ENCODE data around the gene PPP3CA.

PPP3CA gene

GRCh38 chr4:101331017-101331416, 16.3 kb downstream of the PPP3CA start:
- DNase-seq (ENCODE audit: low read depth in 2 of 2): no peak

DNA sequence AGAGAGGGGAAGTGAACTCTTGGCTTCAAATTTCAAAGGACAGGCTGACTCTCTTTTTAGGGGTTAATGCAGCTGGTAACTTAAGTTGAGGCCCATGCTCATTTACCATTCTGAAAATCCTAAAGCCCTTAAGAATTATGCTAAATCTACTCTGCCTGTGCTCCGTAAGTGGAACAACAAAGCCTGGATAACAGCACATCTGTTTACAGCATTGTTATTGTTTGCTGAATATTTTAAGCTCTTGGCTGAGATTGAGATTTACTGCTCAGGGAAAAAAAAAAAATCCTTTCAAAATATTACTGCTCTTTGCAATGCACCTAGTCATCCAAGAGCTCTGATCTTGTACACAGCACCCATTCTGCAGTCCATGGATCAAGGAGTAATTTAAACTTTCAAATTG, 17.7 kb downstream of the PPP3CA start:
- DNase-seq (ENCODE audit: low read depth in 2 of 2): no peak

GRCh38 chr4:101328063-101328602, 19.2 kb downstream of the PPP3CA start:
- DNase-seq (ENCODE audit: low read depth in 2 of 2): no peak

GRCh38 chr4:101326576-101326975, 20.8 kb downstream of the PPP3CA start:
- no peak for DNase-seq (ENCODE audit: low read depth in 2 of 2)

GRCh38 chr4:101322743-101323142, 24.6 kb downstream of the PPP3CA start:
- no peak for DNase-seq (ENCODE audit: low read depth in 2 of 2)

- DNase-seq (ENCODE audit: low read depth in 2 of 2): no peak
Observed at GRCh38 chr4:101321481-101322042, 25.8 kb downstream of the PPP3CA start.

- no peak for DNase-seq (ENCODE audit: low read depth in 2 of 2)
Observed at GRCh38 chr4:101315786-101316185, 31.5 kb downstream of the PPP3CA start.

- DNase-seq (ENCODE audit: low read depth in 2 of 2): no peak
Observed at GRCh38 chr4:101315041-101315440, 32.3 kb downstream of the PPP3CA start.

- no peak for DNase-seq (ENCODE audit: low read depth in 2 of 2)
Observed at GRCh38 chr4:101309925-101310324, 37.4 kb downstream of the PPP3CA start.

DNA sequence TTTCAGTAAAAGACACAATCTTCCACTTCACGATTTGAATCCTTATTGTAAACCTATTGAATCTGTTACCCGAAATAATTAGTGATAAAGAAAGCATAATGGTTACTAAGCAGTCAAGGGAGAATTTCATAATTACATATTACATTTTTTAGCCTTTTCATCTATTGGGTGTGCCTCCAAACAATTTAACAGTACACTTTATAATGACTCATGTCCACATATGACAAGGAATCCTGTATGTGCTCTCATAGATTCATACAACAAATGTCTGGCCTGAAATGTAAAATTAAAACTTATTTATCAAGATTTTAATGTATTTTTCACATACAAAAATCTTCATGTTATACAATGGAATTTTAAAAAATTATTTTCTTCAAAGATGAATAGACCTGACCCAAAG, 39.4 kb downstream of the PPP3CA start:
- no peak for DNase-seq (ENCODE audit: low read depth in 2 of 2)

GRCh38 chr4:101306764-101307615, 40.3 kb downstream of the PPP3CA start:
- no peak for DNase-seq (ENCODE audit: low read depth in 2 of 2)

GRCh38 chr4:101306225-101306624, 41.1 kb downstream of the PPP3CA start:
- no peak for DNase-seq (ENCODE audit: low read depth in 2 of 2)

DNA sequence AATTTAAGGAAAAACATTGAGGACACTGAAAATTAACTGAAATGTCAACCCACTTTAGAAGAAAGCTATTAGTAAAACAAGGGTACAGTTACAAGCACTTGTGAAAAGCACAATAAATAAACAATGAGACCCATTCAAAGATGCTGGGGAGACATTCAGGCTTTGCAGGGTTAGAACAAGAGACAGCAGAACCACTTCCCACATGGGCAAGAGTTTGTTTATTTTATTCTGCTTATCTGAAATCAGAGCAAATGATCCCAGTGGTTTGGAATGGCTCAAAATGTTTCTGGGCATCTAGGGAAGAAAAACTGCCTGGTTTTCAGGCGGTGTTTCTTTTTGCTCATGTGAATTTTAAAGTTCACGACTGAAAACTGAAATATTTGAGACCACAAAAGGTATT, 42.4 kb downstream of the PPP3CA start:
- no peak for DNase-seq (ENCODE audit: low read depth in 2 of 2)

DNA sequence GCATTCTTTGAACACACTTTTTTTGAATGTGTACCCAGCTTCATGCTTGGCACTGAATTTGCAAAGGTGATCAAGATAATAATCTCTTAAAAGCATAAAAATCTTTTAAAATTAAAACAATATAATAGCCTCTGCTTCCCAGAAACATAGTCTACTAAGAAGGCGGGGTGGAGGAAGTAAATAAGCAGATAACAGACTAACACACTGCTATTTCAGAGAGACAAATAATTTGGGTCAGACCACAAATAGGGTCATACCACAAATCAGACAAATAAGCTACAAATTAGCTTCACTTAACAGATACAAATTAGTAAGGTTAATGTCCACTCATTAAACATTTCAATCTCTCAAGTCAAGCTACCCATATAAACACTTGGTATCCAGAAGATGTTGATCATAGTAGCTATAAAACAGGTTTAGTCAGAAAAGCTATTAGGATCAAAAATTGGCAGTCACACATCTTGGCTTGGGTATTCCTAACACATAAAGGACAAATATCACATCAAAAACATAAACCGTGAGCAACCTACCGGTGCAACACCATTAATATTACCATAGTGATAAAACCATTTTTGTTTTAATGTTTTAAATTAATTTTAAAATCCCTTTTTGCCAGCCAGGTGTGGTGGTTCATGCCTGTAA, 47.3 kb downstream of the PPP3CA start:
- no peak for DNase-seq (ENCODE audit: low read depth in 2 of 2)

DNA sequence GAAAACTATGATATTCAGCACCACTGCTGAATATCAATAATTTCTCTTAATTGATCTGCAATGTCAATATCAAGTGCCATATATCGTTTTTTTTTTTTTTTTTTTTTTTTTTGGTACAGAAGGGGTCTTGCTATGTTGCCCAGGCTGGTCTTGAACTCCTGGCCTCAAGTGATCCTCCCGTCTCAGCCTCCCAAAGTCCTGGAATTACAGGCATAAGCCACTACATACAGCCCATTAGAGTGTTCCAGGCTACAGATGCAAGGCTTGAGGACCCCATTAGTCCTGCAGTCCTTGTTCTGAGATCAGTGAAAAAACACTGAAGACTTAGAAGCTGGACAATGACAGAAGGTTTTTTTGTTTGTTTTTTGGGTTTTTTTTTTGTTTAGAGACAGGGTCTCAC, 48.3 kb downstream of the PPP3CA start:
- DNase-seq (ENCODE audit: low read depth in 2 of 2): no peak

- DNase-seq (ENCODE audit: low read depth in 2 of 2): no peak
Observed at GRCh38 chr4:101295691-101296090, 51.6 kb downstream of the PPP3CA start.

GRCh38 chr4:101294597-101294996, 52.7 kb downstream of the PPP3CA start:
- DNase-seq (ENCODE audit: low read depth in 2 of 2): no peak

DNA sequence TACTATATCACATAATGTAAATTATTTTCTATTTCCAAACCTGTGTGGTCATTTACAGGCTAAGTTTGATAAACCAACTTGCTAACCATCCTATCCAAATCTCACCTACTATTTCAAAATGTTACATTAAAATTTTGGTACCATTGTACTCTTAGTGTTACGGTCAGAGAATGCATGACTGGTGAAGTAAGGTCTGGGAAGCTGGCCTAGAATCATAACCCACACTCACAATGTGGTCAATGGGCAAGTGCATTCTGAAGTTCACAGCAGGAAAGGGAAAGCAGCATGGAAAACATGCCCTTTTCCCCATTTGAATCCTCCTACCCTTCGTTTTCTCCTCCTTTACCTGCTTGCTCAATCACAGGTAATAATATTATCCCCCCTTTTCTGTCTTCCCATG, 54.4 kb downstream of the PPP3CA start:
- no peak for DNase-seq (ENCODE audit: low read depth in 2 of 2)

DNA sequence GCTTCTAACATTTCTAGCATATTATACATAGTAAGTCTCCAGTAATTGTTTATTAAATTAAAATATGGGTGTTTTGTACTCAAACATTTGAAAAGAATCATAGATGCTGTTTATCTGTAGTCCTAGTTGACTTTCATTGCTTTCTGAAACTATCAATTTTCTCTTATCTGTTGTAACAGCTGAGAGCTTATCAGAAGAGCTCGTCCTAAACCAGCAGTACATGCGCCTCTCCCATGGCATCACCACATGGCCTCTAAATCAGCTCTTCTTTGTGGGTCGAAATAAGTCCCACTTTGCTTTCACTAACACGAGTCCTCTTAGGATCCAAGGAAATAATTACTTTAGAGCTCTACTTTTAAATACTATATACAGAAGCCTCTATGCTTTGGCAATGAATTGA, 55.1 kb downstream of the PPP3CA start:
- no peak for DNase-seq (ENCODE audit: low read depth in 2 of 2)

- DNase-seq (ENCODE audit: low read depth in 2 of 2): no peak
Observed at GRCh38 chr4:101291198-101291597, 56.1 kb downstream of the PPP3CA start.

GRCh38 chr4:101290654-101291053, 56.7 kb downstream of the PPP3CA start:
- DNase-seq (ENCODE audit: low read depth in 2 of 2): no peak

DNA sequence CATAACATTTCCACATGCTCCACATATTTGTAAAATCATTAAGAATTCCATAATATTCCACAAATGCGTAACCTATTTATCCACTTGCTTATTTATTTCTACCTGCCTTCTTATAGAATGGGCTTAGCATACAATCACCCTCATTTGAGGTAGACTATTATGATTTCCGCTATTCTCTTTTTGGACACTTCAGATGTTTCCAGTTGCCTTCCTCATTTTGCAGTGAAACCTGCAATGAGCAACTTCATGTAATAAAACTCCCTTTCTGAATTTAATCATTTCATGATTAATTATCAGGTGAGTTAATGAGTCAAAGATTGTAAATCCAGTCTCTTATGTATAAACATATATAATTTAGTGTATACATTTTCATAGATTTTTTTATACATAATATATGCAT, 58.0 kb downstream of the PPP3CA start:
- DNase-seq (ENCODE audit: low read depth in 2 of 2): no peak
